LNCaP clone FGC (cell line): ENCODE data around the gene PIK3R2.
"Not testable (repeated sequence)": the region's sequence is repeated elsewhere in the genome, so short reads cannot be mapped to it uniquely, and the experiment has no call there.

ENCODE experiments used
- DNase-seq: peaks from one replicate; pipeline ENCODE4 v3.0.0-alpha.2; 2011; ENCODE audit warnings: low read depth
- H3K4me3 ChIP-seq: 2 replicates; pipeline ENCODE4 v1.5.1; 2011; ENCODE audit warnings: mild to moderate bottlenecking, low read depth, low read length, control low read depth
- TF ChIP-seq, protein P1 (sequence below): IDR thresholded peaks from 2 replicates; pipeline ENCODE4 v1.5.1; 2012; ENCODE audit warnings: mild to moderate bottlenecking; ENCODE audit not compliant: control insufficient read depth, insufficient read depth; ENCODE audit errors: extremely low read depth

Gene PIK3R2

DNA sequence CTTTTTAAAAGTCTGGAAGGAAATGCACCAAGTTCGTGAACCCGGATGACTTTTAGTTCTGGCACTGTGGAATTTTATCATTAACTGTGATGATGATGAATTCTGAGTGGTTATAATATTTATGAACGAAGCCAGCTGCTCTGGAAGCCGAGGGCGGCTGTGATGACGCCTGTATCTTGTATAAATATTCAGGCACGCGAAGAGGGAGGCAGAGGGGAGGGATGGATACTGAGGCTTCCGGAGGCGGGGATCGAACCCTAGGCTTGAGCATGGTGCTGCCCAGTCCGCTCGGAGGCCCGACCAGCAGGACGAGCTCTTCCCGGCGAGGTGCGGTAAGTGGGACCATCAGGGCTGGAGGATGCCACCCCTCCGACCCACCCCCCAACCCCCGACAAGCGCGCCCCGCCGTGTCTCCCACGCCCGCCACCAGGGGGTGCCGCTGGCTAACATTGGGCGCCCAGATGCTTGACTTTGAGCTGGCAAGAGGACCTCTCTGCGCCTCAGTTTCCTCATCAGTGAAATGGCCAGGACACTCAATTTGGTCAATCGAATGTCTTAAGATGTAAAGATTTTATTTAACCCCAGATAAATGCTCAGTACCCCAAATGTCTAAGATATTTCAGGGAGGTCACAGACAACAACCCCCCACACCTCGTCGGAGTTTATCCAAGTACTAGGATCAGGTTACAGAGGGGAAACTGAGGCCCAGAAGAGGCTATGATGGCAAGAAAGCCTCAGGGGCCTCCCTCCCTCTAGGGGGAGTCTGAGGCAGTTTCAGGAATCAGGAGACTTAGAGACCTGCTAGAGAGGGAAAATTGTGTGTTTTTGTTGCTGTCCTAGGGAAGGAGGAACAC, 55.4 kb downstream of the PIK3R2 start:
- no peak overlapping the region for H3K4me3 ChIP-seq
- no peak for DNase-seq
- TF ChIP-seq, protein P1, sequence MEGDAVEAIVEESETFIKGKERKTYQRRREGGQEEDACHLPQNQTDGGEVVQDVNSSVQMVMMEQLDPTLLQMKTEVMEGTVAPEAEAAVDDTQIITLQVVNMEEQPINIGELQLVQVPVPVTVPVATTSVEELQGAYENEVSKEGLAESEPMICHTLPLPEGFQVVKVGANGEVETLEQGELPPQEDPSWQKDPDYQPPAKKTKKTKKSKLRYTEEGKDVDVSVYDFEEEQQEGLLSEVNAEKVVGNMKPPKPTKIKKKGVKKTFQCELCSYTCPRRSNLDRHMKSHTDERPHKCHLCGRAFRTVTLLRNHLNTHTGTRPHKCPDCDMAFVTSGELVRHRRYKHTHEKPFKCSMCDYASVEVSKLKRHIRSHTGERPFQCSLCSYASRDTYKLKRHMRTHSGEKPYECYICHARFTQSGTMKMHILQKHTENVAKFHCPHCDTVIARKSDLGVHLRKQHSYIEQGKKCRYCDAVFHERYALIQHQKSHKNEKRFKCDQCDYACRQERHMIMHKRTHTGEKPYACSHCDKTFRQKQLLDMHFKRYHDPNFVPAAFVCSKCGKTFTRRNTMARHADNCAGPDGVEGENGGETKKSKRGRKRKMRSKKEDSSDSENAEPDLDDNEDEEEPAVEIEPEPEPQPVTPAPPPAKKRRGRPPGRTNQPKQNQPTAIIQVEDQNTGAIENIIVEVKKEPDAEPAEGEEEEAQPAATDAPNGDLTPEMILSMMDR: peak; percentile 67

DNA sequence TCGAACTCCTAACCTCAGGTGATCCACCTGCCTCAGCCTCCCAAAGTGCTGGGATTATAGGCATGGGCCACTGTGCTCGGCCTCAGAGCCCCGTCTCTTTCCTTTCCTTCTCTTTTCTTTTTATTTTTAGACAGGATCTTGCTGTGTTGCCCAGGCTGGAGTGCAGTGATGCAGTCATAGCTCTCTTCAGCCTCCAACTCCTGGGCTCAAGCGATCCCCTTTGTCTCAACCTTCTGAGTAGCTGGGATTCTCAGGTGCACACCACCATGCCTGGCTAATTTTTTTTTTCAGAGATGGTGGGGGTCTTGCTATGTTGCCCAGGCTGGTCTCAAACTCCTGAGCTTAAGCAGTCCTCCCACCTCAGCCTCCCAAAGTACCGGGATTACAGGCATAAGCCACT, 56.9 kb downstream of the PIK3R2 start:
- not testable (repeated sequence) for DNase-seq

DNA sequence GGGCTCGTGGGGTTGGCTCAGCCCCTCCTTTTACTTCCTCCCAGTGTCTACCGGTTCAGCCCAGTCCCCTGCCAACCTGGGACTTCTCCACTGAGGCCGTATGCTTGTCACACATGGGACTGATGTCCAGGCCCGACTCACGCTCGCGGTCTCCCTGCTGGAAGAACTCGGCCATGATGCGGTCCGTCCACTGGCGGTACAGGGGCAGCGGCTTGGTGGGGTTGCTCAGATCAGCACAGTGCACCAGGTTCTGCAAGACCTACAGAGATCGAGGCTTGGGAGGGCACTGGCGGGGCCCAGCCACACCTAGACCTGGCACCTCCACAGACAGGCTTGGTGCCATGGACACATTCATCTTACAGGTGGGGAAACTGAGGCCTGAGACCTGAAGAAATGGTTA, 58.7 kb downstream of the PIK3R2 start:
- no peak overlapping the region for H3K4me3 ChIP-seq
- no peak for DNase-seq
- TF ChIP-seq, protein P1: no peak

More for the DNA sequence above, 56.9 kb downstream of the PIK3R2 start:
- H3K4me3 ChIP-seq: not testable (repeated sequence)

DNA sequence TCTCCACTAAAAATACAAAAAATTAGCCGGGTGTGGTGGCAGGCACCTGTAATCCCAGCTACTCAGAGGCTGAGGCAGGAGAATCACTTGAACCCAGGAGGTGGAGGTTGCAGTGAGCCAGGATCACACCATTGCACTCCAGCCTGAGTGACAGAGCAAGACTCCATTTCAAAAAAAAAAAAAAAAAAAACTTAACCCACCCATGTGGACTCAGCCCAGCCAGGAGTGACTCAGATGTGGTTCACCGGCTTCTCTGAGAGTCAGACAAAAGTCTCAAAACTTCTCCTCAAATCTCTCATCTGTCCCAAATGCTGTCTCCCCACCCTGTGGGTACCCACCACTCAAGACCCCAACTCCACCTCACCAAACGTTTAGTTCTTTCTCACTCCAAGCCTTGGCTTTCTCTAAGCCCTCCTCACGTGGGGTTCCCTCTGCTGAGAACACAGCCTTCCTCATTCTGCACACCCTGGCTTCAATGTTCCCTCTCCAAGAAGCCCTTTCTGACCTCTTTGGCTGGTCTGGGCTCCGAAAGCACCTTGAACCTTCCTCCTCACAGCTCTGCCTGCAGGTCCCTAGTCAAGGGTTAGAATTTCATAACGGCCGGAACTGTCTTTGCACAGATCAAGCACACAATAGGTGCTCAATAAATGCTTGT, 61.9 kb downstream of the PIK3R2 start:
- TF ChIP-seq, protein P1: no peak
- no peak overlapping the region for H3K4me3 ChIP-seq

DNA sequence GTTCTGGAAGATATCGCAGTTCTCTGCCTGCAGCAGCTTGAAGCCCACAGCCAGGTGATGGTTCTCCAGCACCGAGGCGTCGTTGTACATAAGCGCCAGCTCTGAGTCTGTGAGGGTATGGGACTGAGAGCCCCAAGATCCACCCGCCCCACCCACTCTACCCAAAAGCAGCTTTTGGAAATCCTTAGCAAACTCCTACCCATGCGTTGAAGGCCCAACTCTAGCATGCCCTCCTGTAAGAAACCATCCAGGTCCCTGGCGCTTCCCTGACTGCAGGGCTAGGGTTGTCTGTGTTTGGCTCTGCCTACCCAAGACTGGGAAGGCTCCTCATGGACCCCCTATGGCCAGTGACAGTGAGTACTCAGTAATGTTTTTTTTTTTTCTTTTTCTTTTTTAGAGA, 63.8 kb downstream of the PIK3R2 start:
- TF ChIP-seq, protein P1: no peak
- DNase-seq: no peak
- H3K4me3 ChIP-seq: no peak overlapping the region

More for the DNA sequence above, 61.9 kb downstream of the PIK3R2 start:
- DNase-seq: no peak

DNA sequence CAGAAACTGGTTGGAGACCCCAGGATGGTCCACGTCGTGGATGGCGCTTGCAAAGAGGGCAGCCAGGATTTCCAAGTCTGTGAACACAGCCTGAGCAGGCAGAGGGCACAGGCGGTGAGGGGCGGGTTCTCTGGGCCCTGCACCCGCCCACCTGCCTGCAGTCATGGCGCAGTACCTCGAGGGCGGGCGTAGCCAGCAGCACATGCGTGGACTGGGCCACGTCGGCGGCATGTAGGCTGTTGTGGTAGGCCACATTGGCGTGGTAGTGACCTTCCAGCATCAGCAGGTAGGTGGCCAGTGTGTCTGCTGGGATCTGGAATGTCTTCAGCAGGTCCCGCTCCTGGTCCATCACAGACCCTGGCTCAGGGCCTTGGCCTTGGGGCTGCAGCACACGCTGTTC, 65.2 kb downstream of the PIK3R2 start:
- TF ChIP-seq, protein P1: no peak
- H3K4me3 ChIP-seq: no peak overlapping the region
- no peak for DNase-seq

DNA sequence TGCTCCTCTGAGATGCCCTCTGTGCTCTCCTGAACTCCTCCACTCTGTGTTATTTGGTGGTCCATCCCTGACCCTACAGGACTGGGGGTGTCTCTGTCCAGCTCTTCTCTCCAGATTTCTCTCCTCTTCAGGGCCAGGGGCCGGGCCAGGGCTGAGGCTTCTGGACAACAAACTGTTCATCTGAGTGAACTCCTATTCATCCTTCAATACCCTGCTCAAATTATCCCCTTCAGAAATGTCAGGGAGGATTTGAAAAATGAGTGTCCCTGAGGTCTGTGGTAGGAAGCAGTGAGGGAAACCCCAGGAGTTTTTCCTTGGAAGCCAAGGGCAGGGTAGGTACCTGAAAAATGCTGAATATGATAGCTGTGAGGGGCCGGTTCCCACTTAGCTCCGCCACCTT, 65.6 kb downstream of the PIK3R2 start:
- H3K4me3 ChIP-seq: no peak overlapping the region
- DNase-seq: no peak
- TF ChIP-seq, protein P1: no peak
